WI38 (cell line): Measurements from ENCODE around the gene EEIG1.

ENCODE experiments used
- H3K4me3 ChIP-seq: 2 replicates; pipeline ENCODE4 v1.5.1; 2011; ENCODE audit warnings: low read depth, mild to moderate bottlenecking, control low read depth, low read length
- TF ChIP-seq, protein P1 (sequence below): IDR thresholded peaks from 2 replicates; pipeline ENCODE4 v1.5.1; 2012; ENCODE audit warnings: low read depth, mild to moderate bottlenecking, control low read depth, low read length

EEIG1 gene

DNA sequence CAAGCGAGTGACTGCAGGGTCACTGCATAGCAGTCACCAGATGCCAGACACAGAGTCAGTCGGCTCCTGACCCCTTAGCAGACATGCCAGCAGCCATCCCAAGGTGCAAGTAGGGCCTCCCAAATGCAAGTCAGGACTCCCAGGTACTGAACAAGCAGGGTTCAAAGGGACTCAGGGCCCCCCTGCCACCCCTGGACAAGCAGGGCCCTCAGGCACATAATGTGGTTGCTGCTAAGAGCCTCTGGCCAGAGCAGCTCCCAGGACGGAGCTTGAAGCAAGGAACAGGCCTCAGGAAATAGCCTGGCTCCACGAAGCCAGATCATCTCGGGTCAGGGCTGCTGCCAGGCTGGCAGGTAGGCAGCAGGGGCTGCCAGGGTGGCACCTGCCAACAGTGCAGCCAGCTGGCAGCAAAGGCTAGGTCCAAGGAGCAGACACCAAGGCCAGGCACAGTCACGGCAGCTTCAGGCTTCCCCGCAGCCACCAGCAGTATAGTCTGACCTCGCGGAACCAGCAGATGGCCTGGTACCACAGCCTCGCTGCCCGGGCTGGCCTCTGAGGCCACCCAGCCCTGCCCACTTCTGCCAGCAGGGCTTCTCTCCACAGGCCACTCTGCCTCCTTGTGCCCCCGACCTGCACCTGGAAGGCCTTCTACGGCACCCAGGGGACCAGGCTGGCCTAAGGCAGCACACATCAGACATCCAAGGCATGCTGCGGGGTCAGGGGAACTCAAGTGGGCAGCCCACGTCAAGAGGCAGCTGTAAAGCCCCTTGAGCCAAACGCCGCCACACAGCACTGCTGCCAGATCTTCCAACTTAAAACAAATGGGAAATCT lies 7.4 kb downstream of the EEIG1 start:
- TF ChIP-seq, protein P1, sequence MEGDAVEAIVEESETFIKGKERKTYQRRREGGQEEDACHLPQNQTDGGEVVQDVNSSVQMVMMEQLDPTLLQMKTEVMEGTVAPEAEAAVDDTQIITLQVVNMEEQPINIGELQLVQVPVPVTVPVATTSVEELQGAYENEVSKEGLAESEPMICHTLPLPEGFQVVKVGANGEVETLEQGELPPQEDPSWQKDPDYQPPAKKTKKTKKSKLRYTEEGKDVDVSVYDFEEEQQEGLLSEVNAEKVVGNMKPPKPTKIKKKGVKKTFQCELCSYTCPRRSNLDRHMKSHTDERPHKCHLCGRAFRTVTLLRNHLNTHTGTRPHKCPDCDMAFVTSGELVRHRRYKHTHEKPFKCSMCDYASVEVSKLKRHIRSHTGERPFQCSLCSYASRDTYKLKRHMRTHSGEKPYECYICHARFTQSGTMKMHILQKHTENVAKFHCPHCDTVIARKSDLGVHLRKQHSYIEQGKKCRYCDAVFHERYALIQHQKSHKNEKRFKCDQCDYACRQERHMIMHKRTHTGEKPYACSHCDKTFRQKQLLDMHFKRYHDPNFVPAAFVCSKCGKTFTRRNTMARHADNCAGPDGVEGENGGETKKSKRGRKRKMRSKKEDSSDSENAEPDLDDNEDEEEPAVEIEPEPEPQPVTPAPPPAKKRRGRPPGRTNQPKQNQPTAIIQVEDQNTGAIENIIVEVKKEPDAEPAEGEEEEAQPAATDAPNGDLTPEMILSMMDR, result no peak
- no peak overlapping the region for H3K4me3 ChIP-seq

DNA sequence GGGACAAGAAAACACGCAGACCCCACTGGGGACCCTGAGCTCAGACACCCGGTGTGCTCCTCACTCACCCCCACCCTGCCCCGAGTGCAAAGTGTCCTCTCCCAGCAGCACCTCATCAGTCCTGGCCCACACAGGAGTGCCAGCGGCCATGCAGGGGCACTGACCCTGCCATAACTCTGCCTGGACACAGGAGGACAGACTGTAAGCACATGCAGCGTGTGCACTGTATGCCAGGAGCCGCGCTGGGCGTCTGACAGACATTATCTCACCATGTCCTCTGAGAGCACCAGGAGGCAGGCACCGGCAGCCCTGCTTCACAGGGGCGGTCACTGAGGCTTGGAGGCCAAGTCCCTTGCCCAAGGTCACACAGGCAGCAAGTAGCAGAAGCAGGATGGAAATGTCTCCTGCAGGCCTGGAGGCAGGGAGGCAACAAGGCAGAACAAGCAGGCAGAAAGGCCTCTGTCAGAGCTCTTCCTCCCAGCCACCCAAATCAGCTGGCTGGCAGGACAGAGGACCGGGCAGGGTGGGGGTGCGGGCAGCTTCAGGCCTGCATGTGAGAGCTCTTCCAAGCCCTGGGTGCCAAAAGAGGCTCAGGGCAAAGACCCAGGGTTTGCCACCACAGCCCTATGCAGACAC lies 8.4 kb downstream of the EEIG1 start:
- TF ChIP-seq, protein P1, result no peak

DNA sequence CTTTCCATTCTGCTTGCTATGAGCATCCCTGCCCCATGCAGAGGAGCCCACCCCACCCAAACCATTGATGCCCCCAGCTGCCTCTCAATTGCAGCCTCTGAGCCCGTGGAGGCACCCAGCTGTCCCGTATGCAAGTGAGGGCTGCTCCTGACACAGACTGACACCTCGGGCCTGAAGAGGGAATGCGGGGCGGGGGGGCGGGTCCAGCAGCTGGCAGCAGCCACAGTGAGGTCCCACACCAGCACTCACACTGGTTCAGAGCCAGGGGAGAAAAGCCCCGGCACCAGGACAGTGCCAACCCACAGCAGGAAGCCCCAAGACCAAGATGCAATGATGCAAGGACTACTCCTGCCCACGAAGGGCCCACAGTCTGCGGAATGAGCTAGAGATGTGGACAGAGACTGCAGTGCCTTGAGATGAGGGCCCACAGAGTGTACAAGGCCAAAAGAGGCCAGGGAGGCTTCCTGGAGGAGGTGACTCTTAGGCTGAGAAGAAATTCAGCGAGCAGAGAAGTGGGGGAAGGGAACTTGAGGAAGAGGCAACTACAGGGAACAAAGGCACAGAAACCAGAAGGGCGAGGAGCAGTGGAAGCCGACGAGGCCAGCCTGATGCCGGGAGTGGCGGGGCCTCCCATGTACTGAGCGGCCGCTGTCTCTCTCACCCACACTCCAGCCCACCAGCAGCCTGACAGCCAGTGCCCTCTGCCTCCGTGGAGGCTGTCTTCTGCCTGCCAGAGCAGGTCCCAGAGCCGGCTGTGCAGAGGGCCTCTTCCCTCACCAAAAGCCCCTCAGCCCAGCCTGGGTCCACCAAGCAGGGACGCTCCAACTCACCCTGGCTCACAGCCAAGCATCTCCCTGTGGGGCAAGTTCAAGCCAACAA lies 9.2 kb downstream of the EEIG1 start:
- TF ChIP-seq, protein P1, result no peak
- H3K4me3 ChIP-seq, result no peak overlapping the region

More for the DNA sequence above, 8.4 kb downstream of the EEIG1 start:
- no peak overlapping the region for H3K4me3 ChIP-seq

DNA sequence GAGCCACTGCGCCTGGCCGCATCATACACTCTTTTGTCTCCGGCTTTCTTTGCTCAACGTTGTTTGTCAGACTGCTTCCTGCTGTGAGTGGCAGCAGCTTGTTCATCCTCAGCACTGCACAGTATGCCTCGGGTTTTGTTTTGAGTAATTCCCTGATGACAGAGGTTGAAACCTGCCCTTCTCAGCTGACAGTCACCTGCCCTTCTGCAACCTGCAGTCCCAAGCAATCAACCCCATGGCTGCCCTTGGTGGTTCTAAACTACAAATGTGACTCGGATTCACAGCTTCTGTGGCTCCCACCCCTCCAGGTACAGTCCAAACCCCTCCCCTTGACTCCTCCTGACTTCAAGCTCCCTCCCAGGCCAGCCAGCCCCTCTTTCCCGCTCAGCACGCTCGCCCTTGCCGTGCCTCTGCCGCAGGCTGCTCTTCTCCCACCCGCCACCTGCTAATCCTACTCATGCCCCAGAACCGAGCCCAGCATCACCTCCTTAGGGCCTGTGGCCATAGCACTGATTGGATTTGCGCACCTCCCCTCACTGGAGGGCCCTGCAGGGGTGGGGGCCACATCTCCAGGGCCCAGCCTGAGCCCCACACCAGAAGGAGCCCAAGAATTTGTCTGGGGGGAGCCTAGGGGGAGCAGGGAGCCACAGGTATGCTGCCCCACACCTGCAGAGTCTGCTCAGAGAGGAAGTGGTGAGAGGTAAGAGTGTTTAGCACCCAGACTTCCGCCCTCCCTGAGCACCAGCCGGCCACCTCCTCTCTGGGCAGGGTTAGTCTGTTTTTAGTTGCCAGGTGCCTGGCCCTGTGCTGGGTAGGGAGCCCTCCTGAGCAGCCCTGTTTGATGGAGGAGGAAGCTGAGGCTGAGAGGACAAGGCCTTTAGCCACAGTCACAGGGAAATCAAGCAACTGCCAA lies 10.1 kb downstream of the EEIG1 start:
- H3K4me3 ChIP-seq, result no peak overlapping the region
- TF ChIP-seq, protein P1, result no peak

DNA sequence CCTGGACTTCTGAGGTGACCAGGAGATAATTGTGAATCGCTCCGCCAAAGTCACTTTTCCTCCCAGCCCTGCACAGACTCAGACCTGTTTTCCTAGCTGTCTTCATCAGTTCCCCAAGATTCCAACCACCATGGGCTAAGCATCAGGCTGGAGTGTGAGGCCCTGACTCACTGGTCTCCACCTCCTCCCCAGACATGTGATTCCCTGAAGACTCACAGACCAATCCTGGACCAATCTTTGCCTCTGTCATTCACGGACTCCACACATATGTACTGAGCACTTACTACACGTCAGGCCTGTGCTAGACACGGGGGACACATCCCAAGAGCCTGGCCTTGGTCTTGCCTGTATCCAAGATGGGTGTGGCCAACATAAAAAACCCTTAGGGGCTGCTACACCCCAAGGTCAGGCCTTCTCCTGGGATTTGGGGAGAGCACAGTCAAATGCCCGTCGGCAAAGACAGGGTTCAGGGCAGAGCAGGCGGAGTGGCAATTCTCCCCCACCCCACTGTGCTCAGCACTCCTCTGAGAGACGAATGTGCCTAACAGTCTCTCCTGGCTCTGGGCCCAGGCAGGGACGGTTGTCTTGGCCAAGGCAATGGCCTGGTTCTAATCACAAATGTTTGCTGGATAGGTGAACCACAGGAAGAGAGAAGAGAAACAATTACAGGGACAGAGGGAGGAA lies 11.9 kb downstream of the EEIG1 start:
- TF ChIP-seq, protein P1, result no peak
- H3K4me3 ChIP-seq, result no peak overlapping the region

DNA sequence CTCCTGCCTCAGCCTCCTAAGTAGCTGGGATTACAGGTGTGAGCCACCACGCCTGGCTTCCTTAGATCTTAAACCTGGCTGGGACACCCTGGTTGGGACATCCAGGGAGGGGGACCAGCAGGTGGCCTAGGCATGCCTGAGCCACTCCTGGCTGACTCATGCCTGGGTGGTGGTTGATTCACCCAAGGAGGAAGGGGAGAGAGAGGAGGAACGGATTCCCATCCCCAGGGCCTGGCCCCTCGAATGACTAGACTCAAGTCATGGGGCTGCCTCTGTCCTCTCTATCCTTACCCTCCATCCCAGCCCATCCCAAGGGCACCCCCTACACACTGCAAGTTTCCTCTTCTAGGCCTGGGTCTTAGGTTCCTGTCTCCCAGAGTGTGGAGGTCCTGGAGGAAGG lies 12.7 kb downstream of the EEIG1 start:
- no peak overlapping the region for H3K4me3 ChIP-seq
- TF ChIP-seq, protein P1, result no peak
